HepG2 (cell line): ENCODE data around the gene SRCIN1. TPM values are rescaled to one million over a fixed set of nuclear protein-coding genes. Genes with fewer than 3 reads are reported as not detected.

Source experiments
- AKAP8 ChIP-seq: sonication (generic); formaldehyde crosslinking; IDR thresholded peaks from 2 replicates; pipeline ENCODE4 v1.5.1; 2020; ENCODE audit warnings: mild to moderate bottlenecking, missing genetic modification reagents
- ARID2 ChIP-seq: sonication (generic); formaldehyde crosslinking; IDR thresholded peaks from 2 replicates; pipeline ENCODE4 v1.8.1; 2022; ENCODE audit warnings: mild to moderate bottlenecking, missing genetic modification reagents, borderline replicate concordance
- BCL6 ChIP-seq: IDR thresholded peaks from 2 replicates; pipeline ENCODE4 v1.6.1; 2016; ENCODE audit warnings: missing genetic modification reagents, missing compliant biosample characterization
- CBX1 ChIP-seq: IDR thresholded peaks from one replicate; pipeline ENCODE4 v1.6.1; 2016; ENCODE audit warnings: antibody characterized with exemption, low read depth
- CEBPZ ChIP-seq: IDR thresholded peaks from 2 replicates; pipeline ENCODE4 v1.6.1; 2012; ENCODE audit warnings: low read length, improper control_type of control experiment
- CENPT ChIP-seq: sonication (generic); formaldehyde crosslinking; IDR thresholded peaks from 2 replicates; pipeline ENCODE4 v1.8.0; 2022; ENCODE audit warnings: low read depth, mild to moderate bottlenecking, moderate library complexity, missing genetic modification reagents
- EHMT2 ChIP-seq: fragments of 200-600 bp; sonication (generic); IDR thresholded peaks from 2 replicates; pipeline ENCODE4 v1.7.0; 2017; ENCODE audit warnings: antibody characterized with exemption, low read depth, low read length, borderline replicate concordance
- GLI4 ChIP-seq: sonication (generic); formaldehyde crosslinking; IDR thresholded peaks from 2 replicates; pipeline ENCODE4 v1.5.1; 2020; ENCODE audit warnings: missing genetic modification reagents, mild to moderate bottlenecking, moderate library complexity, borderline replicate concordance
- GZF1 ChIP-seq: sonication (generic); formaldehyde crosslinking; IDR thresholded peaks from 2 replicates; pipeline ENCODE4 v1.5.1; 2020; ENCODE audit warnings: mild to moderate bottlenecking, missing genetic modification reagents
- JUN ChIP-seq: sonication (generic); formaldehyde crosslinking; IDR thresholded peaks from 2 replicates; pipeline ENCODE4 v1.4.0; 2020; ENCODE audit warnings: mild to moderate bottlenecking, missing genetic modification reagents
- MAFK ChIP-seq, 2 experiments: IDR thresholded peaks in 1 of 2; conservative IDR thresholded peaks in 1 of 2; 2 replicates each; pipeline ENCODE4 v1.6.1; 2011; ENCODE audit warnings: improper control_type of control experiment in 2 of 2, low read length in 2 of 2
- MBNL3 ChIP-seq: fragments of 250-450 bp; sonication (Bioruptor Pico); conservative IDR thresholded peaks from 2 replicates; pipeline ENCODE4 v1.8.0; 2022; ENCODE audit warnings: mild to moderate bottlenecking, inconsistent platforms
- NFE2 ChIP-seq: sonication (generic); formaldehyde crosslinking; IDR thresholded peaks from 2 replicates; pipeline ENCODE4 v1.4.0; 2020; ENCODE audit warnings: missing genetic modification reagents
- RARA ChIP-seq: IDR thresholded peaks from 2 replicates; pipeline ENCODE4 v1.6.1; 2016; ENCODE audit warnings: missing genetic modification reagents, missing compliant biosample characterization
- RBM22 ChIP-seq: fragments of 200-400 bp; formaldehyde crosslinking; optimal IDR thresholded peaks from 2 replicates; pipeline ENCODE3; 2017; ENCODE audit warnings: mild to moderate bottlenecking, low read length, moderate library complexity
- ZBTB8A ChIP-seq: sonication (generic); formaldehyde crosslinking; IDR thresholded peaks from 2 replicates; pipeline ENCODE4 v1.4.0; 2020; ENCODE audit warnings: mild to moderate bottlenecking, low read depth, missing genetic modification reagents, borderline replicate concordance
- ZNF274 ChIP-seq: sonication (generic); formaldehyde crosslinking; IDR thresholded peaks from 2 replicates; pipeline ENCODE4 v1.5.1; 2020; ENCODE audit warnings: mild to moderate bottlenecking, missing genetic modification reagents
- ZNF501 ChIP-seq: sonication (generic); formaldehyde crosslinking; IDR thresholded peaks from 2 replicates; pipeline ENCODE4 v1.5.1; 2020; ENCODE audit warnings: mild to moderate bottlenecking, moderate library complexity, missing genetic modification reagents
- ZNF619 ChIP-seq: sonication (generic); formaldehyde crosslinking; IDR thresholded peaks from 2 replicates; pipeline ENCODE4 v1.4.0; 2020; ENCODE audit warnings: mild to moderate bottlenecking, missing genetic modification reagents
- ZNF674 ChIP-seq: sonication (generic); formaldehyde crosslinking; IDR thresholded peaks from 2 replicates; pipeline ENCODE4 v1.5.0; 2020; ENCODE audit warnings: low read depth, mild to moderate bottlenecking, missing genetic modification reagents
- ZNF781 ChIP-seq: sonication (generic); formaldehyde crosslinking; IDR thresholded peaks from 2 replicates; pipeline ENCODE4 v1.5.1; 2020; ENCODE audit warnings: borderline replicate concordance, mild to moderate bottlenecking, missing genetic modification reagents; ENCODE audit errors: not compliant biosample characterization
- polyA plus RNA-seq, 8 experiments: library from polyadenylated mRNA; depleted of rRNA in 3 of 8; stranded (reverse) in 7 of 8; unstranded in 1 of 8; fragments of >200 nt; fragmentation: Illumina TruSeq in 4 of 8; extraction: Trizol in 4 of 8; gene quantifications; 2 replicates each; pipeline versions ENCODE4 v1.2.1 to v1.2.3, GENCODE V29; 2011 to 2016; ENCODE audit warnings: low read depth in 4 of 8, missing spikeins in 1 of 8, mixed read lengths in 1 of 8; ENCODE audit not compliant: insufficient read depth in 1 of 8
- total RNA-seq, 5 experiments: library from RNA; depleted of rRNA; stranded (reverse); fragments of >200 nt; fragmentation: Illumina TruSeq; extraction: Trizol; gene quantifications; 2 replicates each; pipeline ENCODE4 v1.2.3, GENCODE V29; 2016; ENCODE audit warnings: low read depth in 1 of 5
- TF ChIP-seq, protein P1 (sequence below): IDR thresholded peaks from 2 replicates; pipeline ENCODE4 v1.6.1; 2018; ENCODE audit warnings: missing genetic modification reagents, mild to moderate bottlenecking, missing compliant biosample characterization
- TF ChIP-seq, protein P2 (sequence below), 2 experiments: sonication (generic) in 1 of 2; formaldehyde crosslinking in 1 of 2; IDR thresholded peaks; 2 replicates each; pipeline versions ENCODE4 v1.5.1 to v1.6.1; 2011 to 2020; ENCODE audit warnings: borderline replicate concordance in 1 of 2, low read depth in 1 of 2, low read length in 1 of 2, mild to moderate bottlenecking in 1 of 2, missing genetic modification reagents in 1 of 2, moderate library complexity in 1 of 2

The SRCIN1 gene
- total and polyA plus RNA-seq, 2 of the 13 experiments (the other 11 are each of a cell fraction or from before 2014, with no cell fraction given): 1.2 to 9.6 TPM

DNA sequence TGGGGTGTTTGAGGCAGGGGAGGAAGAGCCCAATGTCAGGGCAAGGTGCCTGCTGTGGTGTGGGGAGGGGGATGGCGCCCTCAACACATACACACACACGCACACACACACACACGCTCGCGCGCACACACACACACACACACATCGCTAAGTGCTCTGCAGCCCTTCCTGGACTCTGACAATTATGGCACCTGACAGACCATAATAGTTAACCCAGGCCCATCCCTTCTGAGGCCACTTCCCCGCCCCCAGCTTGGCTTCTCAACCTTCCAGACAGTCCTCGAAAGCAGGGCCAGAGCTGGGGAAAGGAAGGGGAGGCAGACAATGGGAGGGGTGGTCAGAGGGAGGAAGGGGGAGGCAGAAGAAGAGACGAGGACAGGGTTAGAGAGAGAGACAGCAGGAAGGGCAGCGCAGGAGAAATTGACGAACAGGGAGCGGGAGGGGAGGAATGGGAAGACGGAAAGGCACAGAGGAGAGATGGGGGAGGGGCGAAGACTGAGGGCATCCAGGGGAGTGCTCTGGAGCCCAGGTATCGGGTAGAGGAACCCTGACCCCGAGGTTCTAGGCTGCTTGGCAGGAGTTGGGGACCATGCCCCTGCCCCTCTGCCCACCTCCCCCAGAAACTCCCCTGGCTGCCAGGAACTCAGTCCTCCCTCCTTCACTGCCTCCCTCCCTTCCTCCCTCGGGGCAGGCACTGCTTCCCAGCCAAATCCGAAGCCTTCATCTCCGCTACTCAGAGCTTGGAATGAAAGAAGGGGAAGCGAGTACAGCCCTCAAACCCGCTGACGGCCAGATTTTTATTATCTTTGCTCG, 4.0 kb downstream of the SRCIN1 start (continued):
- TF ChIP-seq AKAP8 (CRISPR knock-in tag) (peak; percentile 46; the same call in 1 of the 2 replicates), CBX1 (no peak), MBNL3 (no peak), CENPT (no peak), ZBTB8A (no peak), RBM22 (no peak), ZNF781 (CRISPR knock-in tag) (no peak), ZNF501 (CRISPR knock-in tag) (0 out of 2 replicates have a peak, but pooled peaks have one; percentile 28), ZNF274 (no peak), BCL6 (CRISPR knock-in tag) (peak; percentile 97), NFE2 (CRISPR knock-in tag) (no peak), ARID2 (CRISPR knock-in tag) (no peak), MAFK (conservative IDR thresholded peaks at IDR 0.05 in 1 of 2, IDR thresholded peaks at IDR 0.05 in 1 of 2; ENCODE audit: low read length in 2 of 2) (no peak), GZF1 (no peak), JUN (CRISPR knock-in tag) (no peak), CEBPZ (no peak), GLI4 (no peak), RARA (CRISPR knock-in tag) (peak; percentile 72), ZNF619 (CRISPR knock-in tag) (no peak), EHMT2 (no peak), ZNF674 (CRISPR knock-in tag) (no peak)
- TF ChIP-seq, protein P1, sequence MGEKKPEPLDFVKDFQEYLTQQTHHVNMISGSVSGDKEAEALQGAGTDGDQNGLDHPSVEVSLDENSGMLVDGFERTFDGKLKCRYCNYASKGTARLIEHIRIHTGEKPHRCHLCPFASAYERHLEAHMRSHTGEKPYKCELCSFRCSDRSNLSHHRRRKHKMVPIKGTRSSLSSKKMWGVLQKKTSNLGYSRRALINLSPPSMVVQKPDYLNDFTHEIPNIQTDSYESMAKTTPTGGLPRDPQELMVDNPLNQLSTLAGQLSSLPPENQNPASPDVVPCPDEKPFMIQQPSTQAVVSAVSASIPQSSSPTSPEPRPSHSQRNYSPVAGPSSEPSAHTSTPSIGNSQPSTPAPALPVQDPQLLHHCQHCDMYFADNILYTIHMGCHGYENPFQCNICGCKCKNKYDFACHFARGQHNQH (CRISPR knock-in tag): 0 out of 2 replicates have a peak, but pooled peaks have one; percentile 26
- TF ChIP-seq, protein P2, sequence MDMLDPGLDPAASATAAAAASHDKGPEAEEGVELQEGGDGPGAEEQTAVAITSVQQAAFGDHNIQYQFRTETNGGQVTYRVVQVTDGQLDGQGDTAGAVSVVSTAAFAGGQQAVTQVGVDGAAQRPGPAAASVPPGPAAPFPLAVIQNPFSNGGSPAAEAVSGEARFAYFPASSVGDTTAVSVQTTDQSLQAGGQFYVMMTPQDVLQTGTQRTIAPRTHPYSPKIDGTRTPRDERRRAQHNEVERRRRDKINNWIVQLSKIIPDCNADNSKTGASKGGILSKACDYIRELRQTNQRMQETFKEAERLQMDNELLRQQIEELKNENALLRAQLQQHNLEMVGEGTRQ (IDR thresholded peaks at IDR 0.05; ENCODE audit: low read depth, low read length): no peak
- TF ChIP-seq, protein P2 (CRISPR knock-in tag; IDR thresholded peaks at IDR 0.05; ENCODE audit: borderline replicate concordance): peak; percentile 20; the same call in 1 of the 2 replicates
